ENCODE measurements around the gene TST. TPM values are rescaled to one million over a fixed set of nuclear protein-coding genes. Genes with fewer than 3 reads are reported as not detected.

TST gene
- polyA plus RNA-seq, 1 of the 3 experiments (the other 2 are of a cell fraction) = 49.4 TPM

DNA sequence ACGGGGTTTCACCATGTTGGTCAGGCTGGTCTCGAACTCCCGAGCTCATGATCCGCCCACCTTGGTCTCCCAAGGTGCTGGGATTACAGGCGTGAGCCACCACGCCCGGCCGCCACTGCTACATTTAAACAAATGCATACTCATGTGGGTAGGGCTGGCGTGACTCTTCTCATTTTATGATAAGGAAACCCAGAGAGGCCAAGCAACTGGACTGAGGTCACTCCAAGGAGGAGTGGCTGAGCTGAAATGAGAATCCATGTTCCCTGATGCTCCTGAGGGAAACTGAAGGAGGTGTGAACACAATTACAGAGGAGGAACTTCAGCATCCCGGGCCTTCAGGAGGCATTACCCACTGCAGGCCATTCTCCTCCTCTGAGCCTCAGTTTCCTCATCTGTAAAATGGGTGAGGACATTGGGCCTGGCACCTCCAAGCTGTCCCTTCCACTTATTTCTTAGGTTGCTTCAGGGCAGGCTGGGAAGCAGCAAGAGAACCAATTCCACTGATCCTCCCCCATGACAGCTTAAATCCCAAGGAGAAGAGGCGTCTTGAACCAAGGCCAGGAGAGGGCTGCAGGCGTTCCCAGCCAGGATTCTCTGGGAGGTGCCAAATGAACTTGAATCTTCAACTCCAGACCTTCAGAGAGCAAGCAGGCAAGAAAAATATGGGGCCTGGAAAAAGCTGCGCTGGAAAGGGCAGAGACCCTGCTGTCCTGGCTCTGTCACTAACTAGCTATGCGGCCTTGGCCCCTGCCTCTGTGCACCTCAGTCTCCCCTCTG lies 2.9 kb downstream of the TST start:
- H3K79me2 ChIP-seq (ENCODE audit: insufficient read depth) = peaks cover 22% of the 10 kb centered on the region
- H4K20me1 ChIP-seq (ENCODE audit: insufficient read depth) = no peaks in the 10 kb centered on the region
- no peak for DNase-seq
- H3K36me3 ChIP-seq (replicated peaks in 1 of 2; ENCODE audit: control insufficient read depth in 1 of 2, insufficient read depth in 2 of 2, low read length in 1 of 2) = peaks cover 3 to 7% of the 10 kb centered on the region in 2 experiments
- 95% methylated on average over 12 of the region's 14 CpGs for WGBS (ENCODE audit: low lambda C conversion rate)
- POLR2A ChIA-PET = no interaction called here
- no peak overlapping the region for H3K27ac ChIP-seq (ENCODE audit: low read depth in 2 of 2, low read length in 1 of 2)
- H3F3A ChIP-seq (replicated peaks; ENCODE audit: insufficient read depth) = no peaks in the 10 kb centered on the region
- peaks cover 9 to 20% of the 10 kb centered on the region in 2 experiments; a peak in 1 of 4 replicates for H3K4me1 ChIP-seq (ENCODE audit: control insufficient read depth in 1 of 2, insufficient read depth in 2 of 2, low read depth in 1 of 2, low read length in 1 of 2)
- H2AFZ ChIP-seq (ENCODE audit: low read depth) = no peak overlapping the region
- no peaks in the 10 kb centered on the region for H3K27me3 ChIP-seq (ENCODE audit: insufficient read depth)
- no peak overlapping the region for H3K4me3 ChIP-seq (ENCODE audit: low read depth in 2 of 2, low read length in 1 of 2)
- H3K9ac ChIP-seq = no peak overlapping the region
- no peak overlapping the region for H3K4me2 ChIP-seq
- TF ChIP-seq, protein P1, sequence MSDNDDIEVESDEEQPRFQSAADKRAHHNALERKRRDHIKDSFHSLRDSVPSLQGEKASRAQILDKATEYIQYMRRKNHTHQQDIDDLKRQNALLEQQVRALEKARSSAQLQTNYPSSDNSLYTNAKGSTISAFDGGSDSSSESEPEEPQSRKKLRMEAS (IDR thresholded peaks at IDR 0.05; ENCODE audit: low read depth) = no peak
- TF ChIP-seq FOXM1 (IDR thresholded peaks at IDR 0.05; ENCODE audit: low read depth) = no peak
- TF ChIP-seq, protein P2, sequence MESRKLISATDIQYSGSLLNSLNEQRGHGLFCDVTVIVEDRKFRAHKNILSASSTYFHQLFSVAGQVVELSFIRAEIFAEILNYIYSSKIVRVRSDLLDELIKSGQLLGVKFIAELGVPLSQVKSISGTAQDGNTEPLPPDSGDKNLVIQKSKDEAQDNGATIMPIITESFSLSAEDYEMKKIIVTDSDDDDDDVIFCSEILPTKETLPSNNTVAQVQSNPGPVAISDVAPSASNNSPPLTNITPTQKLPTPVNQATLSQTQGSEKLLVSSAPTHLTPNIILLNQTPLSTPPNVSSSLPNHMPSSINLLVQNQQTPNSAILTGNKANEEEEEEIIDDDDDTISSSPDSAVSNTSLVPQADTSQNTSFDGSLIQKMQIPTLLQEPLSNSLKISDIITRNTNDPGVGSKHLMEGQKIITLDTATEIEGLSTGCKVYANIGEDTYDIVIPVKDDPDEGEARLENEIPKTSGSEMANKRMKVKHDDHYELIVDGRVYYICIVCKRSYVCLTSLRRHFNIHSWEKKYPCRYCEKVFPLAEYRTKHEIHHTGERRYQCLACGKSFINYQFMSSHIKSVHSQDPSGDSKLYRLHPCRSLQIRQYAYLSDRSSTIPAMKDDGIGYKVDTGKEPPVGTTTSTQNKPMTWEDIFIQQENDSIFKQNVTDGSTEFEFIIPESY (IDR thresholded peaks at IDR 0.05; ENCODE audit: borderline replicate concordance, low read depth) = no peak
- TF ChIP-seq TAF1 (IDR thresholded peaks at IDR 0.05; ENCODE audit: borderline replicate concordance, low read depth, low read length) = no peak
- TF ChIP-seq MXI1 (IDR thresholded peaks at IDR 0.05; ENCODE audit: low read depth, low read length) = no peak
- TF ChIP-seq RXRA (IDR thresholded peaks at IDR 0.05; ENCODE audit: borderline replicate concordance, low read depth) = no peak
- TF ChIP-seq USF1 (IDR thresholded peaks at IDR 0.05; ENCODE audit: borderline replicate concordance, low read depth) = no peak
- no peak for TF ChIP-seq CHD2 (IDR thresholded peaks at IDR 0.05; ENCODE audit: low read length, partially characterized antibody)
- no peak for TF ChIP-seq REST (IDR thresholded peaks at IDR 0.05; ENCODE audit: low read depth, low read length)
- no peak for TF ChIP-seq PBX3 (IDR thresholded peaks at IDR 0.05)
- TF ChIP-seq IRF3 (IDR thresholded peaks at IDR 0.05; ENCODE audit: low read depth, low read length) = no peak
- no peak for TF ChIP-seq GABPA (IDR thresholded peaks at IDR 0.05; ENCODE audit: low read depth)
- no peak for TF ChIP-seq RCOR1 (IDR thresholded peaks at IDR 0.05; ENCODE audit: low read length)
- TF ChIP-seq MEF2A (IDR thresholded peaks at IDR 0.05; ENCODE audit: borderline replicate concordance, low read depth) = no peak
- no peak for TF ChIP-seq YY1 (IDR thresholded peaks at IDR 0.05; ENCODE audit: low read depth)
- no peak for TF ChIP-seq NRF1 (IDR thresholded peaks at IDR 0.05; ENCODE audit: low read depth, low read length)
- TF ChIP-seq GATA2 (CRISPR knock-in tag; IDR thresholded peaks at IDR 0.05) = no peak
- no peak for TF ChIP-seq RAD21 (IDR thresholded peaks at IDR 0.05; ENCODE audit: low read length)
- TF ChIP-seq SMC3 (IDR thresholded peaks at IDR 0.05; ENCODE audit: low read depth, low read length) = no peak
- no peak for TF ChIP-seq ELF1 (IDR thresholded peaks at IDR 0.05)
- CTCF ChIA-PET = interaction anchor here (1.2 to 1.5 kb wide), 3 partner anchors 8 to 10 kb away, joined by 3 to 6 read pairs (median 6); no protein-coding TSS in a partner anchor
- H3K9me2 ChIP-seq = no peaks in the 10 kb centered on the region
- H3K9me3 ChIP-seq = no peaks in the 10 kb centered on the region

Data from SK-N-SH (cell line).